Tongue (tissue), 2 donors: ENCODE data around the gene TMEM151B. TPM values are rescaled to one million over a fixed set of nuclear protein-coding genes. Genes with fewer than 3 reads are reported as not detected.
A peak's percentile ranks its signal among the peaks of the same experiment; 100 is the strongest.

Experiments used
- DNase-seq: peaks from one replicate; pipeline ENCODE4 v3.0.0-alpha.2; 2015
- total RNA-seq: library from RNA; depleted of rRNA; stranded (reverse); fragments of >200 nt; gene quantifications from one replicate; pipeline ENCODE4 v1.2.3, GENCODE V29; 2014

The TMEM151B gene
- total RNA-seq, 1 donor from 2014 or later: under 0.01 TPM

GRCh38 chr6:44278774-44279697 lies 8.8 kb downstream of the TMEM151B start:
- no peak for DNase-seq

- no peak for DNase-seq
Observed at GRCh38 chr6:44284121-44284520, 13.9 kb downstream of the TMEM151B start.

DNA sequence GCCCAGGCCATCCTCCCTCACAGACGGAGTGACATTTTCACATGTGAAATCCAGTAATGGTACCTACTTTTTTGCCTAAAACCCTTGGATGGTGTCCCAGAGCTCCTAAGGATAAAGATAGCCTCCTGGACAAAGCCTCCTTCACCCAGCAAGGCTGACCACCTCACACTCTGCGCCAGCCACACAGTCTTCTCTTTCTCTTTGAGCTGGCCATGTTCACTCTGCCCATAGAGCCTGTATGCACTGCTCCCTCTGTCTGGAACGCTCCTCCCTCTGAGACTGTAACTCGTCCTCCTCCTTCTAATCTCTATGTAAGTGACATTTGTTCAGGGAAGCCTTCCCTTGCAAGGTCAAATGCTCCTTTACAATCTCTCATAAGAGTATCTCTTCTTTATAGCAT lies 14.6 kb downstream of the TMEM151B start:
- no peak for DNase-seq

DNA sequence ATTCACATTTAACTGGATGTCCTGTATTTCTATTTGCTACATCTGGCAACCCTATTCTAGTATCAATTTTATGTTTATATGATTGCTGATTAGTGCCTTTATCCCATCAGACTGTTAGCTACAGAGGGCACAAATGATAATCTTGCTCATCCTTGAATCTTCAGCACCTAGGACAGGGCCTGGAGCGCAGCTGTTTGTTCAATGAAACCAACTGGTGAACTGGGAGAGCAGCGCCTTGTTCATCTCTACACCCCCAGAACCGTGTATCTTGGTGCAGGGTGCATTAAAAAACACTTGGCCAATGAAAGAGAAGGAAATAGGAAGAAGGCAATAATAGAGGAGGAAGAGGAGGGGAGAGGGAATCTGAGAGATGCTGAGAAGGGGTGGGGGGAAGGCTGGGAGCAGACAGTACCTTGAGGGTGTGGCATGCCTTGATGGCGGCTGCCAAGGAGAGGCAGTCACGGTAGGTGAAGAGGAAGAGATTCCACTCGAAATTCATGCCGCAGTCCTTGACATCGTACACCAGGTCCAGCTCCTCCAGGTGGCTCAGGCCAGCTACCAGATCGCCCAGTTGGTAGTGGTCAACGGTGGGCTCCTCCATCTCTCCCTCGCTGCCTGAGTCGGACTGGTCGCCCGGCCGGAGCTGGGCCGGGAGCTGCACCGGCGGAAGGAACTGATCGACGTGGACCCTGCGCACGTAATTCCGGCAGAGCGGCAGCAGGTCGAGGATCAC lies 15.5 kb downstream of the TMEM151B start:
- peak; percentile 54 for DNase-seq

DNA sequence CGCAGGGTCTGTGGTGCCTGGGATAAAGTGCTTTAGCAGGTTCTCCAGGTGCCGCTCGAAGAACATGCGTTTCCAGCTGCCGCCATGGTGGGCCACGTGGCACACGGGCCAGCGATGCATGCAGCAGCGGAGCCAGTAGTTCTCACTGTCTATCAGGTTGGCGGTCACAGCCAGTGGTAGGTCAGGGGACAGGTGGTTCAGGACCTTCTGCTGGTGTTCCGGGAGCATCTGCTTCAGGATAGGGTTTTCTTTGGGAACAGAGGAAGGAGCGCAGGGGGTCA lies 16.0 kb downstream of the TMEM151B start:
- no peak for DNase-seq

- no peak for DNase-seq
Observed at GRCh38 chr6:44286747-44287146, 16.5 kb downstream of the TMEM151B start.

DNA sequence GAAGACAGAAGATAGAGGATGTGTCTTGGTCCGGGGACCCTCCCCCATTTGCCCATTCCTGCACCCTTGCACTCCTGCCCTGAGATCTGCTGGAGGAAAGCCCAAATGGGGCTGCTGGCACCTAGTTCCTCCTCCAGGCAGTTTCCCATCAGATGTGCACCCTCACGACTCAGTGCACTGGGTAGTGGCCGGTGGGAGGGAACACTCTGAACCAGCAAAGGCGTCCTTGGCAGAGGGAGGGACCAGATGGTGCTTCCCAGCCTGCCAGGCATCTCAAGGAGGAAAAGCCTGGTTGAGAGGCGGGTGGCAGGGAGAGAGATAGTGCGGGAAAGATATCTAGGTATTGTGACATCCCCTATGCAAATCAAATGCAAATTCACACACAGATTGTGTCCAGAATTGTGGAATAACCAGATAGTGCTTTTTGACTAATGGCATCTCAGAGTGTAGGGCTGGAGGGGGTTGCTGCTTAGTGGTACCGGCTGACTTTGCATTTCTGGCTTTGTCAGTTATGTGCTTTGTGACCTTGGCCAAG lies 19.5 kb downstream of the TMEM151B start:
- DNase-seq: no peak

- no peak for DNase-seq
Observed at GRCh38 chr6:44291841-44292240, 21.6 kb downstream of the TMEM151B start.

GRCh38 chr6:44292661-44293365 lies 22.6 kb downstream of the TMEM151B start:
- no peak for DNase-seq

DNA sequence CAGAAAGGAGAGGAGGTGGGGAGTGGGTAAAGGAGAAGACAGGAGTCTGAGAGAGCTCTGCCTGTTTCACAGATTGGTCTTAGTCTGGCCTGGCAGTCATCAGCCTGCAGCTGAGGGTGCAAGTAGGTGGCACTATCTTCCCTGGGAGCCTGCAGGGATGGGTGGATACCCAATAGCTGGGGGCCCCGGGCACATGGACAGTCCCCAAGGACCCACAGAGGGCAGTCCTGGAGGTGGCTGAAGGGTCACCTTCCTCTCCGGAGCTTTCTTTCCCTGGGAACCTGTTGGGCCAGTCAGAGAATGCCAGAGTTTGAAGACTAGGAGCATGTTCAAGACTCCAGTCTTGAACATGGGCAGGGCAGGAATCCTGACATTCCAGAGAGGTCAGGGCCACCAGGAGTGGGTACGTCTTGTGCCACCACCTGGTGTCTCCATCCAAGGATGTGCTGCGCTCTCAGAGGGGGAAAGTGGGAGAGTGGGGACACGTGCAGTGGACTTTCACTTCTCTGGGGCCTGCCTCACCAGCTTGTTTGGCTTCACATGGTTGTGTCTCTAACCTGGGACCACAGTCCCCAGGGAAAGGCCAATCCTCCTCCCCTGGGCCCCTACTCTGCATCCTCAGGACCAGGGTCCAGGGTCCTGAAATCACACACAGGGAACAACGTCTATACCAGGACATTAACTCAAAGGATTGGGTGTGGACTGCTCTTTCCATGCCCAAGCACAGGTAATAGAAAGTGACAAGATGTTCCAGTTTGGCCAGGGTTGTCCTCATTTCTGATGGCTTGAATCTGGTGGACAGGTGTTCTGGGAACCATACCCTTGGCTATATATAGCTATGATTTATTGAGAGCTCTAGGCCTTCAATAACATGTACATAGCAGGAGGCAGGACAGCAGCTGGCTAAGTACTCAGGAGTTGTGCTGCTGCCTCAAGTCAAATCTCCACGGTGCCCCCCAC lies 24.9 kb downstream of the TMEM151B start:
- no peak for DNase-seq

DNA sequence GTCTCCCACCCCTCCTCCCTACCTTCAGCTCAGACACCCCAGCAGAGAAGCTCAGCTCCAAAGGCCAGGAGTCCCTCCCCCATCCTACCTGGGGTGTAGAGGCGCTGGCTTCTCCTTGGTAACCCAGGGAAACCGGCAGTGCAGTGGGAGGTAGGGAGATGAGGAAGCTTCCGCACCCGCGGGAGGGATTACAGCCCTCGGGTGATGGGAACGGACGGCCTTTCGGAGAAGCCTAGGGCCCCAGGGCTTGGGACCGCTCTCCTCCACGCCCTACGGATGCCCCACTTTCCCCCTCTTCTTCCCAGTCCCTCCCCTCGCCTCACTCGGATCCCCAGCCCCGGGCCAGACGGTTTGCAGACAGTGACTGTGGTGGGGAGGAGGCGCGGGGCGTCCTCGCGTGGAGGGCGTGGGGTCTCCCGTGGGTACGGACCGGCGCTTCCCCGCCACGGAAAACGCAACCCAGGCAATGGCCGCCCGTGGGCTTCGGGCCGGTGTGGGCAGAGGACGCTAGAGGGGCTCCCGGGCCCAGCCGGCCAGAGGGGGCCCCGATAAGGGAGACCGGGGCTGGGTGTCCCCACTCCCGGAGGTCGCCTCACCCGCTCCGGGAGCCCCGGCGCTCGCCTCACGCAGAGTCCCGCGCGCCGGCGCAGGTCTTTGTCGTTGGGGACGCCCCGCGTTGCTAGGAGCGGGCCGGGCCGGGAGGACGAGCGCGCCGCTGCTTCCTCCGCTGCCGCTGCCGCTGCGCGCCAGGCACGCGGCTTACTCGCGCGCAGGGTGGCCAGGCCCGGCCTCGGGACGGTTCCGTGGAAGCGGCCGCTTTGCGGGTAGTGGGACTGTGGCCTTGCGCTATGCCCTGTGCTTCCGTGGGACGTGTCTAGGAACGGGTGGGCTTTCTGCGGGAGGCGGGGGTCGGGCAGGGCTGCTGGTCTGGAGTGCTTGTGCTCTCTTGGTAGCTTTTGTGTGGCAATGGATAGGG lies 27.1 kb downstream of the TMEM151B start:
- peak; percentile 51 for DNase-seq

GRCh38 chr6:44298055-44298803 lies 28.0 kb downstream of the TMEM151B start:
- no peak for DNase-seq

DNA sequence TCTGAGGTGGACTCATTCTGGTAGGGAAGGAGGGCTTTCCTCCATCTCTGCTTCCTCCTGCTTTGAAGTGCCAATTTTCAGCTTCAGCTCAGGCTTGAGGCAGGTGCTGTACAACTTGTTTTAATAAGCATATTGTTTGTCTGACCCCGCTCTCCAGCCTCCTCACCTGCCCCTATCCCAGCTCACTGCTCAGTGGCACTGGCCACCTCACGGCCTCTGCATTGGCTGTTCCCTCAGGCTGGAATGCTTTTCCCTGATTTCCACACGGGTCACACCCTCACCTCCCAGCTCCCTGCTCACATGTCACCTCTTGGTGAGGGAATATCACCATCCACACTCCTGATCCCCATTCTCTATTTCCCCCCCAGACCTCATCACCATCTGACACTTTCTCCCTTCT lies 28.6 kb downstream of the TMEM151B start:
- no peak for DNase-seq

GRCh38 chr6:44300292-44300823 lies 30.1 kb downstream of the TMEM151B start:
- no peak for DNase-seq

DNA sequence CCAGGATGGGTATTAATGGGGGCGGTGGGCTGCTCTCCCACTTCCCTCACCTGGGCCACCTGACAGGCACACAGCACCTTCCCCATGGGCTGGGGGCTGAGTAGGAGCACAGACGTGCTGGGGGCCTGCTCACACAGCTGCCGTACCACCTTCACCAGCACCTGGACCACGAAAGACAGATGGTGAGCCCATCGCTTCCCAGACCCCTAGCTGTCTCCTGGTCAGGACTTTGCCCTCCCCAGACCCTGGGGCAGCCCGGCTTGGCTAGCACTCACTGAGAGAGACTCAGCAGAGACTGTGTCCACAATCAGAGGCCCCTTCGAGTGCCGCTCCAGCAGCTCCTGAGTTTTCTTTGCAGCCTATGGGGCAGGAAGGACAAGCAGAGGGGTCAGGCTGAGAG lies 30.9 kb downstream of the TMEM151B start:
- no peak for DNase-seq

DNA sequence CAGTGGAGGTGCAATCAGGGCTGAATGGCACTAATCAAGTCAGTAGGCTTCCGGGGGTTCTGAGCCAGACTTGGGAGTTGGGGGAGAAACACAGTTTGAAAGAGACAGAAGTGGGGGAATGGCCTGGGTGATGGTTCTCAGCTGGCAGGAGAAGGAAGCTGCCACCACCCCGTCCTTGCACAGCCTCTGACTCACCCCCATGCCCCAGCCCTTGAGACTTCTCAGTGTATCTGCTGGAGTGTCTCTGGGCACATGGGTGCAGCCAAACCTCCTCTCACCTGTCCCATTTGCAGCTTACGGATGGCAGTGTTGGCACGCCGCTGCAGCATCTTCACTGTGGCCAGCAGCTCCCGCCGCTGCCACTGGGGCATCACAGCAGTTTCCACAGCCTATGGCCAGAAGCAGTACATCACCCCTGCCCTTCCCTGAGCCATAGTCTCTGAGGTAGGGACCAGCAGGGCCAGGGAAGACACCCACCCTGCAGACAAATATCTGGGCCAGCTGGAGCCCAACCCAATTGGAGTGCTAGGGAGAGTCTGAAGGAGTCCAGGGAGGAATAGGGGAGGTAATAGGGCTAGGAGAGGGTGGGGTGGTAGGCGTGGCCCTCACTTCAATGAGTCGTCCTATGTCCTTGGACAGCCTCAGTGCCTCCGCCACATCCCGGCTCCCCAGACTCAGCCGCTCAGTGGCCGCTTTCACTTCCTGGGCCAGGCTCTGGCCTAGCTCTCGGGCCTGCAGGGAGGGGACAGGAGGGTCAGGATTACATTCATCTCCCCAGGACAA lies 31.7 kb downstream of the TMEM151B start:
- DNase-seq: no peak

DNA sequence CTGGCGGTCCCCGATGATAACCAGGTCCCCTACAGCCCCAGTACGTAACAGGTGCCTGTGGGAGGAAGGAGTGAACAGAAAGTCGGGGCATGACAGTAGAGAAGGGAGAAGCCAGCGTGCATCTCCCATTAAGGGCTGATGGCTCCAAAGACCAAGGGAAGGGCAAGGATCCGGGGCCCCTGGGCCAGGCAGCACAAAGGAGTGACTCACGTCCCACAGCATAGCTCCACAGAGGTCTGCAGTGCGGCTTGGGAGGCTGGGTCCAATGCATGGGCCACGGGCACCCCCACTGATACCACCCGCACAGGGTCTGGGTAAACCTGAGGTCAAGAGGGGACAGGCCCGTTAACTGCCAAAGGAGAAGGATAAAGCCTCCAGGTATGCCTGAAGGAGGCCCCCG lies 32.6 kb downstream of the TMEM151B start:
- DNase-seq: no peak

- DNase-seq: no peak
Observed at GRCh38 chr6:44303842-44304241, 33.6 kb downstream of the TMEM151B start.
